Gastroesophageal sphincter (tissue), 3 donors: ENCODE data around the gene PSMD14.

Experiments used
- POLR2AphosphoS5 ChIP-seq: sonication (generic); formaldehyde crosslinking; IDR thresholded peaks from one replicate; pipeline ENCODE4 v1.6.1; 2017; ENCODE audit warnings: antibody characterized with exemption
- TF ChIP-seq, protein P1 (sequence below), 4 experiments: fragments of 200-600 bp in 2 of 4; fragments of 450-650 bp in 2 of 4; sonication (generic) in 1 of 4; IDR thresholded peaks; one replicate each; pipeline ENCODE4 v1.5.1; 2017 to 2019; ENCODE audit warnings: antibody characterized with exemption in 4 of 4, mild to moderate bottlenecking in 2 of 4, moderate library complexity in 2 of 4

- TF ChIP-seq POLR2AphosphoS5 = no peak
- TF ChIP-seq, protein P1, sequence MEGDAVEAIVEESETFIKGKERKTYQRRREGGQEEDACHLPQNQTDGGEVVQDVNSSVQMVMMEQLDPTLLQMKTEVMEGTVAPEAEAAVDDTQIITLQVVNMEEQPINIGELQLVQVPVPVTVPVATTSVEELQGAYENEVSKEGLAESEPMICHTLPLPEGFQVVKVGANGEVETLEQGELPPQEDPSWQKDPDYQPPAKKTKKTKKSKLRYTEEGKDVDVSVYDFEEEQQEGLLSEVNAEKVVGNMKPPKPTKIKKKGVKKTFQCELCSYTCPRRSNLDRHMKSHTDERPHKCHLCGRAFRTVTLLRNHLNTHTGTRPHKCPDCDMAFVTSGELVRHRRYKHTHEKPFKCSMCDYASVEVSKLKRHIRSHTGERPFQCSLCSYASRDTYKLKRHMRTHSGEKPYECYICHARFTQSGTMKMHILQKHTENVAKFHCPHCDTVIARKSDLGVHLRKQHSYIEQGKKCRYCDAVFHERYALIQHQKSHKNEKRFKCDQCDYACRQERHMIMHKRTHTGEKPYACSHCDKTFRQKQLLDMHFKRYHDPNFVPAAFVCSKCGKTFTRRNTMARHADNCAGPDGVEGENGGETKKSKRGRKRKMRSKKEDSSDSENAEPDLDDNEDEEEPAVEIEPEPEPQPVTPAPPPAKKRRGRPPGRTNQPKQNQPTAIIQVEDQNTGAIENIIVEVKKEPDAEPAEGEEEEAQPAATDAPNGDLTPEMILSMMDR (IDR thresholded peaks at IDR 0.05) = no peak
These were observed 50.6 kb downstream of the PSMD14 start for GRCh38 chr2:161358838-161359237.
